Stimulated activated CD4-positive, alpha-beta T cell treated with anti-CD3 and anti-CD28 coated beads, TNF-alpha, amount 100 ng/mL, for 4 hours (primary cell): ENCODE data around the gene F11R.
"Not testable (repeated sequence)": the region's sequence is repeated elsewhere in the genome, so short reads cannot be mapped to it uniquely, and the experiment has no call there.

Source experiments
- DNase-seq, 3 experiments: peaks; one replicate each; pipeline ENCODE4 v3.0.0-alpha.2; 2020; ENCODE audit warnings: low read depth in 3 of 3

The F11R gene

DNA sequence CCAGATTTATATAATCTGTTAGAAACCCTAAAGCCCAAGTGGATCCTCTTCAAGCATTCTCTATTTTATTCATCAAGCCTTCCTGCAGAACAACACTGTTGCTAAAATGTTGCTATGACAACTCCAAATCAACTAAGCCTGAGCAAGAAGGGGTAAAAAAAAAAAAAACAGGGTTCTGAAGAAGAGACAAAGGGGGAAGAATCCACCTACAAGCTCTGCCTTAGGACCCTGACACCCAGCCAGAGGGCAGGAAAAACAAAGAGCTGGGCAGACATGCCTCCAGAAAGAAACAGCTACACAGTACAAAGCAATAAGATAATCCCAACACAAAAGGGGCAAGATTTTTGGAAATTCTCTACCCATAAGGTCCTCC lies 23.6 kb upstream of the F11R start:
- no peak for DNase-seq

DNA sequence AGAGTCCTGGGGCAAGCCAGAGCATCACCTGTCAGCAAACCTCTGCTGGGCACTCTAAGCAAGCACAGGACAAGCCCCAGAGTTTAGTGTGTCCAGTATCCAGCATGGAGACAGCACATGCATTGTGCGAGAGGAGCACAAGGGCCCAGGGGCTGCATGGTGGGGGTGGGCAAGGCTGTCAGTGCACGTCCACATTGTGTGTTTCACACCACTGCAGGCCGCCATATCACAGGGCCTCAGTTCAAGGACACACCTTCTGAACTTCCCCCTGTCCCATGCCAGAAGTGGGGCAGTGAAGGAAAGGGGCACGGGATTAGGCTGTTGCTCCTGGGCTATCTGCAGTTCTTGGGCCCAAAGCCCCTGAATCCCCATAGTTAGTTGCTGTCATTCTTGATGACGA lies 18.6 kb upstream of the F11R start:
- no peak for DNase-seq

DNA sequence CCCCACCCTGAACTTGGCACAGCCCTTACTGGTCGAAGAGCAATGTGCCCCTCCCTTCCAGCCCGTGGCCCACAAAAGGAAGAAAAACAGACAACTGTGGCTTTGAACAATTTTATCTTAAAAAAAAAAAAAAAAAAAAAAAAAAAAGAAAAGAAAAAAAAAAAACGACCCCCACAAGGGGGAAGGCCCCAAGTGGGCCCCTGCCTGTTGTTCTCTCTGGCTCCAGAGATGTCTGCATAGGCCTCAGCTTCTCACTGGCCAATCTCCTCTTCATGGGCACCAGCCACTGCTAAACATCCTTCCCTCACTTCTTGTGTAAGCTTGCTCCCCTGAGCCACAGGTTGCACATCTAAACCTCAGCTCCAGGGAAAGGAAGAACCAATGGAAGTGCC lies 18.2 kb upstream of the F11R start:
- DNase-seq = no peak

DNA sequence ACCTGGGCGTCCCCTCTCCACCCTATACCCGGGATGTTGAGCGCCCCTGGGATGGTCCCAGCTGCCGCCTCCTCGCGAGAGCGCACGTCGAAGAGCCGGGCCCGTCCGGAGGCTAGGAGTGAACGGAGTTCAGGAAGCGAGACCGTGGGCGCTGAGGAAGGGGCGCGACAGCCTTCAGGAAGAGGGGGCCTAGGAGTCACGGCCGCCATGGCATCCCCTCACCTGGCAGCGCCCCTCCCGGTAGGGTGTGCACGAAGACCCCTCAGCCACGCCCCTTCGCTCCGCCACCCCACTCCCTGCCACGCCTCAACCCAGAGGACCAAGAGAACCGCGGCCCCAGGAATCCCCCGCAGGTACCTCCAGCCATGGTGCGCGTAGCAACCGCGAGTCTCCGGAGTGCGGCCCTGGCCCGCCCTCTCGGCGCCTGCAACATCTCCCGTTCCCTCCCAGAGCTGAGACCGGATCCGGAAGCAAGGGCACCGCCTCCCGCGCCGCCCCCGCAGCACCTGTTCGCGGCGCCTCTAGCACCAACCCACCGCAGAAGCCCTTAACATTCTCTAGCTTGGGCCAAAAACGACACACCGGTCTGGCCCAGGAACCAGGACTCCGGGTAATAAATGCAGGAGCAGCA lies 17.7 kb upstream of the F11R start, which contains the start of gene TSTD1:
TSTD1 (minus strand) TSS at position 442 of the 631 bp plus-strand sequence; CDS start at position 367, 75 bp downstream.
- peak; percentile 73 to 80 (median 77) for DNase-seq

DNA sequence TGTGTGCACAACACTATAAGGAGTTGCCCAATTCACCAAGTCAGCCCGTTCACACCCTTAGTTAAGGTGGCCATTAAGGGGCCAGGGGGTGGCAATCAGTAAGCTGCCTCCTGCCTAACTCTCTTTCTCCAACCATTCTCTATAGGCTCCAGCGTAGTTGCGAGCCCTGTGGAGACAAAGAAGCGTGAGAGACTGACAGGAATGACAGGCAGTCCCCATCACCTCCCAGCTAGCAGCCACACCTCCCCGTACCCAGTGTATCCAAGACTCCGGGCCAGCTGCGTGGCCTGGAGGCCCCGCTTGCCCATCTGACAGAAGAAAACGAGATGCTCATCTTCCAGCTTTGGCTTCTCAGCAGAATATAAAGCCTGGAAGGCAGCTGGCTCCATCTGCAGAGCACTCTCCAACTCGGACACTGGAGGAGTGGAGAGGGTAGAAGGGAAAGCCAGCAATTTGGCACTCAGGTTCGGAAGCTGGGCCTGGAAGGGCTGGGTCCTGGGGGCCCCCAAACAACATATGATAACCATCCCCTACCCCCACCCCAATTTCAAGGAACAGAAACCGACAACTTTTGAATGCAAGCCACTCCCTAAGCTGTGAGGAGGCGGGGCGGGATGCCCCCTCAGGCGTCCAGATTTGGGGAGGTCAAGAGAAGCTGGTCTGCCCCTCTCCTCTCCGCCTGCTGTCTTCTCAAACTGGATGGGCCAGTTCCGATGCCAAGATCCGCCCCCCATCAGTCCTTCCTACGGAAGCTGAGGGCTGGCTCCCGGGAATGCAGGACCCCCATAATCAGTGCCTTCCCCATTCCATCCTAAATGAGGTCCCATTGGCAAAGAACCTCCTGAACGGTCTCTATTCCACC lies 16.9 kb upstream of the F11R start:
- DNase-seq = no peak

DNA sequence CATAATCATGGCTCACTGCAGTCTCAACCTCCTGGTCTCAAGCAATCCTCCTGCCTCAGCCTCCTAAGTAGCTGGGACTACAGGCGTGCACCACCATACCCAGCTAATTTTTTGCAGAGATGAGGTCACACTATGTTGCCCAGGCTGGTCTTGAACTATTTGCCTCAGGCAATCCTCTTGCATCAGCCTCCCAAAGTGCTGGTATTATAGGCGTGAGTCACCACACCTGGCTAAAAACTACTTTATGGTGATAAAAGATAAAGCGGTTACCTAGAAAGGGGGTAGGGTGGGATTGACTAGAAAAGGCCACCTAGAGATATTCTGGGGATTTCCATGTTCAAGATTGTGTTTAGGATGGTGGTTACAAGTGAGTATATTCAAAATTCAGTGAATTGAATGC lies 12.8 kb upstream of the F11R start:
- no peak for DNase-seq

DNA sequence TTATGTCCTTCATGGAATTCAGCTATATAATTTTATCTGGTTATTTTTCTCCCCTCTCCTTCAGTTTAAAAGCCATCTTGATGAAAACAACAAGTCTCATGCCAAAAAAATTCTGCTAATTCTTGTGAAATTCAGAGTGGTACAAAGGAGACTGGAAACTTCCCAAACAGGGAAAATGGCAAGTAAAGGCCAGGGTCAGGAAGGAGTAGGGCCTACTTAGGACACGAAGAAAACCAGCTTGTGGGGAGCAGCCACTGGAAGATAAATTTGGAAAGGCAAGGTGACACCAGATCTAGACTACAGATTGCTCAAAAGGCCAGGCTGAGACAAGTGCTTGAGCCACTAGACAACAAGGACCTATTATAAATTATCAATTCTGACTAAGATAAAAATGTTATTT lies 11.5 kb upstream of the F11R start:
- no peak for DNase-seq

DNA sequence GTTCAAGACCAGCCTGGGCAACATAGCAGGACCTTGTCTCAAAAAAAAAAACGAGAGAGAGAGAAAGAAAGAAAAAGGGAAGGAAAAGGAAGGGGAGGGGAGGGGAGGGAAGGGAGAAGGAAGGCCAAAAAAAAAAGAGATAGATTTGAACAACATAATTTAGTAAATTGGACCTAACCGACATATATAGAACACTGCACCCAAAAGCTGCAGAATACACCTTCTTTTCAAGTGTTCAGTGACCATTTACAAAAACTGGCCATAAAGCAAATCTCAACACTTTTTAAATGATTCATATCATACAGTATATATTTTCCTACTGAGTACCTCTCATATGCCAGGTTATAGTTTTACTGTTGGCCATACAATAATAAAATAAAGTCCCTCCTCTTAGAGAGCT lies 10.9 kb upstream of the F11R start:
- DNase-seq = no peak

DNA sequence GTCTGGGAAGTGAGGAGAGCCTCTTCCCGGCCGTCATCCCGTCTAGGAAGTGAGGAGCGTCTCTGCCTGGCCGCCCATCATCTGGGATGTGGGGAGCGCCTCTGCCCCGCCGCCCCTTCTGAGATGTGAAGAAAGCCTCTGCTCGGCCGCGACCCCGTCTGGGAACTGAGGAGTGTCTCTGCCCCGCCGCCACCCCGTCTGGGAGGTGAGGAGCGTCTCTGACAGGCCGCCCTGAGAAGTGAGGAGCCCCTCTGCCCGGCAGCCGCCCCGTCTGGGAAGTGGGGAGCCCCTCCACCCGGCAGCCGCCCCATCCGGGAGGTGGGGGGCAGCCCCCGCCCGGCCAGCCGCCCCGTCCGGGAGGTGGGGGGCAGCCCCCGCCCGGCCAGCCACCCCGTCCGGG lies 8.5 kb upstream of the F11R start:
- not testable (repeated sequence) for DNase-seq

DNA sequence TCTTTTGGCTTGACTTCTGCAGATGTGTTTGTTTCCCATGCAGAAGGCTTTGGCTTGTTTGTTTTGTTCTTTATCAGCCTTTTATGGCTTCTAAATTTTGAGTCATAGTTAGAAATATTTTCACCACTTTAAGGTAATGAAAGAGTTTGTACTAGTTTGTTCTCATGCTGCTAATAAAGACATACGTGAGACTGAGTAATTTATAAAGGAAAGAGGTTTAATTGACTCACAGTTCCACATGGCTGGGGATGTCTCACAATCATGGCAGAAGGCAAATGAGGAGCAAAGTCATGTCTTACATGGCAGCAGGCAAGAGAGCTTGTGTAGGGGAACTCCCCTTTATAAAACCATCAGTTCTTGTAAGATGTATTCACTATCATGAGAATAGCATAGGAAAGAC lies 6.0 kb upstream of the F11R start:
- not testable (repeated sequence) for DNase-seq

DNA sequence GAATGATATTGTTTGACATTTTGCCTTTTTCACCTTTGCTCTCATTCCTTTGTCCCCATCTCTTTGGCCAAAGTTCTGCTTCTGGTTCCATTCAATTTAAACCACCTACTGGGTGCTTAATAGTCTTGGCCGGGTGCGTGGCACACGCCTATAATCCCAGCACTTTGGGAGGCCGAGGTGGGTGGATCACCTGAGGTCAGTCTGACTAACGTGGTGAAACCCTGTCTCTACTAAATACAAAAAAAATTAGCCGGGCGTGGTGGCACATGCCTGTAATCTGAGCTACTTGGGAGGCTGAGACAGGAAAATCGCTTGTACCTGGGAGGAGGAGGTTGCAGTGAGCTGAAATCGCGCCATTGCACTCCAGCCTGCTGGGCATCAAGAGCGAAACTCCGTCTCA lies 1.5 kb upstream of the F11R start:
- DNase-seq = not testable (repeated sequence)

DNA sequence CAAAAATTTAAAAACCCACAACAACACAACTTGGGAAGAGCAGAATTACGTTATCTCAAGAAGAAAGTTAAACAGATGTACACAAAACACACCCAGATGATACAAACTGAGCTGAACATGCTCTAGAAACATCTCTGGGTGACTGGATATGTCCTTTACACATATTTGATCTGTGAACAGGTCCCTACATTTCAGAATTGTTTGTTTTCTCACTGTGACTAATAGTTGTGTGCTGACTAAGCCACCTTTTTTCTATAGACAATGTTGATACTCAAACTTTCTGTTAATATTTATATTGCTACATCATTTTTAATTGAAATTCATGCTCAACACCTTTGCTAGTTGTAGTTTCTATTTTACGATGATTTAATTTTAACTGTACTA lies 1.0 kb upstream of the F11R start:
- no peak for DNase-seq

DNA sequence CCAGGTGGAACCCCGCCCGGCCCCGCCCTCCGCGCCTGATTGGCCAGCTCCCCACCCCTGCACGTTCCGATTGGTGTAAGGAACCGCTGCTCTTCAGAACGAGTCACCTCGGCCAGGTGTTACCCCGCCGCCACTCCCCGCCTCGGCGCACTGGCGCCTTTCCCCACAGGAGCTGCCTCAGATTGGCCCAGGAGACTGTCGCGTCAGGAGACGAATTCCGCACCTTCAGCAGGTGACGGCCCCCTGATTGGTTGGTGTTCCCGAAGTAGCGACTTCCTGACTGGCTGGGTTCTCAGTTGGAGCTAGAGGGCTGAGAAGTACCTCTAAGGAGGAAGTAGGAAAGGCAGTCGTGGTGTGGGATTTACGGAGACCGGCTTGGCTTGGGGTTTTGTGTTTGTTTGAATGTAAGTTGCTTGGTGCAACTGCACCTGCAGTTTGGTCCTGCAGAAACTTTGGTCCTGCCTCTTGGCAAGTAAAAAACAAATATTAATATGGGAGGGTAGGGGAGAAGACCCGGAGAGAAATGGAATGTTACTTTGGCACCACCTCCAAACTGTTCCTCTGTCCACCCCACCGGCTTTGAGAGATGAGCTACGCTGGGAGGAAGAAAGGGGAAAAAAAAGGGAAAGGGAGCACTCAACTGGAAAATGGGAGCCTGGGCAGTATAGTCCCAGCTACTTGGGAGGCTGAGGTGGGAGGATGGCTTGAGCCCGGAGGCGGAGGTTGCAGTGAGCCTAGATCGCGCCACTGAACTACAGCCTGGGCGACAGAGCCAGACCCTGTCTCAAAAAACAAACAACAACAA lies 415 bp upstream of the F11R start:
- peak; percentile 66 to 81 (median 80) for DNase-seq

DNA sequence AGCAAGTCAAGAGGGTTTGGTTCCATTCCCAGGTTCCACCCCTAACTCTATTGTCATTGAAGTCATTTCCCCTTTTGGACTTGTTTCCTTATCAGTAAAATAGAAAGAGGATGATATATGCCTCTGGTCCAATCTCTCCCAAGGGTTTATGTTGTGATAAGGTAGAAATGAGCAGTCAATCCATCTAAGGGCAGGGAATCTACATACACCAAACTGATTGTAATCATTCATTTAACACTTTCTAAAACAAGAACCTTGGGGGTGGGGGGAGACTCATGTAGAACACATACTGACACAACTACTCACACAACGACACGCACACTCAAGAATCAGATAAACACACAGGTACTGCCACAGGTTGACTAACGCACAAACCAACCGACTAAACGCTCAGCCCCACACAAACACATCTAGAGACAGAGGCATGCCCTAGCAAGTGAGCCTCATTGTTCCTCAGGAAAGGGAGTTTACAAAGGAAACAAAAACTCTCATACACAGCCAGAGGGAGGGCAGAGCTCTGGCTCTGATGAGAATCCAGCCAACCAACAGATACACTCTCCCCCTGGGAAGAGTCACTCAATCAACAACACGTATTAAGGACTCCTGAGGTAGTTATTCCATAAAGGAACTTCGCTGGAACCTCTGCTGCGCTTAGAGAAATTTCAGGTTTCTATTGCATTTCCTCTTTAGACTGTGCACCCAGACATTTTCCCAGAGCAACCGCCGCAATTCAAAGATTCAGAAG lies 1.0 kb downstream of the F11R start:
- no peak for DNase-seq

DNA sequence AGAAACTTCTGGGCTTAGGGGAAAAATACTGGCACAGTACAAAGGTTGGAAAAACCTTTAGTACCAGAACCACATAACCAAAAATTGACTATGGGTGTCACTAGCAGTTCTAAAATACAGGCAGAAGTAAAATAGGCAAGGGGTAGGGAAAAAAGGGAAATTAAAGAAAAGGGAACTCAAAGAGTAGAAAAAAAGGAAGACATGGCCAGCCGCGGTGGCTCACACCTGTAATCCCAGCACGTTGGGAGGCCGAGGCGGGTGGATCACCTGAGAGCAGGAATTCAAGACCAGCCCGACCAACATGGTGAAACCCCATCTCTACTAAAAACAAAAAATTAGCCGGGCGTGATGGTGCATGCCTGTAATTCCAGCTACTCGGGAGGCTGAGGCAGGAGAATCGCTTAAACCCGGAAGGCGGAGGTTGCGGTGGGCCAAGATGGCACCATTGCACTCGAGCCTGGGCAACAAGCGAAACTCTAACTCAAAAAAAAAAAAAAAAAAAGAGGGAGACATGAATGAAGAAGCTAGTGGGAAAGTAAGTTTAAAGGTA lies 1.8 kb downstream of the F11R start:
- DNase-seq = not testable (repeated sequence)

DNA sequence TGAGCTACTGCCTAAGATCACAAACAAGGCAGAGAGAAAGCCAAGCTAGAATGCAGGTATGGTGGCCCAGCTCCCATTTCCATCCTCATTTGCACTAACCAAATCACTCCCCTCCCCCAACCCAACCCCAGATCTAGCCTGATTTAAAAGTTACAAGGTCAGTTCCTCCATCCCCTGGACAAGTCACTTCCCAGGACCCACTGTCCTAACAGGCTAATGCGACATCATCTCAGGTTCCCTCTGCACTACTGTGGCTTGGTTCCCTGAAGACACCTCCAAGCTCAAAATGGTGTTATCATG lies 2.4 kb downstream of the F11R start:
- no peak for DNase-seq

DNA sequence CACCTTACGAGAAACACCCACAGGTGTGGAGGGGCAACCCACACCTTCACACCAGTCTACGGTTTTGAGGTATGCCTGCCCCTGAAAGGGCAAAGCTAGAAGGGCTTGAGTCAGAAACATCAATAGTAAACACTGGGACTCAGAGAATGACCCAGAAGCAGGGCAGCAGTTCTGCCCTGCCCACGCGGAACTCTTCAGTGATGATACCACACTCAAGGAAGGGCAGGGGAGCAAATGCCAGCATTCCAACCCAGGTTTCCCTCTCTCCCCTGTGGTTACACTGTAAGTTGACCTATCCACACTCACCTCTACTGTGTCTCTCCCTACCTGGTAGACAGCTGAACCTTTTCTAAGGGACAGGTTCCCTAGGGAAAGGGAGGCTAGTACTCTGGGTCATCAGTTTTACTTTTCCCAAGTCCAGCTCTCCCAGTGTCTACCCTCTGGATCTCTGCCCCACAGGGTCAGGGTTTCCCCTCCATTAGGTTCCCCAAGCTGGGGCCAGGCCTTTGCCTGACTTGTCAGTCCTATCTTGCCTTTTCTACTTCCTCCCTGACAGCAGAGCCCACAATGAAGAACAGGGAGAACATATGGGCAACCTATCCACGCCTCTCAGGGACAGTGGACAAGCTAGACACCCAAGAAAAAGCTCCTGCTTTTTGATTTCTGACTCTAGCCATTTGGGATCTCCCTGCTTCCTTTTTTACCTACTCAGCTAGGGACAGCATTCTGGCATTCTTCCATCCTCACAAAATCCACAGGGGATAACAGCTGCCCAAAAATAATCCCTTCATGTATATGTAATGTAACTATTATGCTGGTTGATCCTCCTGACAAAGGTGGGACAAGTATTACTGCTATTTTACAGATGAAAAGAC lies 3.0 kb downstream of the F11R start:
- DNase-seq = no peak

DNA sequence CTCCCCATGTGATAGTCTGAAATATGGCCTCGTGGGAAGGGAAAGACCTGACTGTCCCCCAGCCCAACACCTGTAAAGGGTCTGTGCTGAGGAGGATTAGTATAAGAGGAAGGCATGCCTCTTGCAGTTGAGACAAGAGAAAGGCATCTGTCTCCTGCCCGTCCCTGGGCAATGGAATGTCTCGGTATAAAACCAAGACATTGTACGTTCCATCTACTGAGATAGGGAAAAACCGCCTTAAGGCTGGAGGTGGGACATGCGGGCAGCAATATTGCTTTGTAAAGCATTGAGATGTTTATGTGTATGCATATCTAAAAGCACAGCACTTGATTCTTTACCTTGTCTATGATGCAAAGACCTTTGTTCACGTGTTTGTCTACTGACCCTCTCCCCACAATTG lies 3.8 kb downstream of the F11R start:
- not testable (repeated sequence) for DNase-seq

DNA sequence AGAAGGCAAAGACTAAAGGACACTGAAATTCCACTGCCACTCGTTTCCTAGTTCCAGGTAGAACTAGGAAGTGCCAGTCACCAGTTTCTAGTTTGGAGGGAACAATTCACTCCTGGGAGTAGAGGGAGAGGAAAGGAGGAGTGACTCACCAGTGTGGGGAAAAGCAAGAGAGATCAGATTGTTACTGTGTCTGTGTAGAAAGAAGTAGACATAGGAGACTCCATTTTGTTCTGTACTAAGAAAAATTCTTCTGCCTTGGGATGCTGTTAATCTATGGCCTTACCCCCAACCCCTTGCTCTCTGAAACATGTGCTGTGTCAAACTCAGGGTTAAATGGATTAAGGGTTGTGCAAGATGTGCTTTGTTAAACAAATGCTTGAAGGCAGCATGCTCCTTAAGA lies 4.3 kb downstream of the F11R start:
- DNase-seq = not testable (repeated sequence)

DNA sequence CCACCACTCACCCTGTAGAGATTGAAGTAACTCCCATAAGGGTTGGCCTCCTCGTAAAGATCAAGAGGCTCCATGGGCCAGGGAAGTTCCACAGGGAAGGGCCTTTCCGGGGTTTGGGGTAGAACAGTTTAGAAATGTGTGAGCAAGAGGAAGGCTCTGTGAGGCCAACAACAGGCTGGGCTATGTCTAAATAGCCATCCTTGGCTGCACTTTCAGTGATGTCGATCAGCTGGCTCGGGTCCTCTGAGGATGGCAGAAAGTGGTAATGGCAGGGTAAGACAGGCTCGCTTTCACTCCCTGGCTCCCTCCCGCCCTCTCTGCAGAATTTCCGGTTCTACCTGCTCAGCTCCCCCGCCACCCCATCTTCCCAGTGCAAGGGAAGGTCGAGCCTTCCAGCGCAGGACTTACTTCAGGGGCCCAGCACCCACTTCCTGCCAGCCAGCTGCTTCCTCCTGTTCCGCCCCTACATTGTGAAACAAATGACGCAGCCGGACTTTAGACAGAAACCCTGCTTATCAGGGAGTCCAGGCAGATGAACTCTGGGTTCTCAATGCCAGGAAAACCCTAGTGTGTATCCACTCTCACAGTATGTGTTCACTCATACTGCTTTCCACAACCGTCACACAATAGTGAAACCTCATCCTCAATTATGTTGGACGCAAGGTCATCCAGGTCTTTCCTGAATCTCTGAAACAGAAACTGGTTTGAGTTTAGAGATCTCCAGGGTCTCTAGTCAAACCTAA lies 7.3 kb downstream of the F11R start:
- DNase-seq = peak; percentile 19 to 31 (median 22)
